ENCODE results near the gene TOP1.
"Not testable (repeated sequence)": the region's sequence is repeated elsewhere in the genome, so short reads cannot be mapped to it uniquely, and the experiment has no call there.

The TOP1 gene

GRCh38 chr20:41028359-41029149 lies at the start of gene TOP1:
Gene TOP1 (plus strand): TSS chr20:41028822. CDS start chr20:41029068, 246 bp downstream.
- DNase-seq (ENCODE audit: low read depth) = peak; percentile 100

DNA sequence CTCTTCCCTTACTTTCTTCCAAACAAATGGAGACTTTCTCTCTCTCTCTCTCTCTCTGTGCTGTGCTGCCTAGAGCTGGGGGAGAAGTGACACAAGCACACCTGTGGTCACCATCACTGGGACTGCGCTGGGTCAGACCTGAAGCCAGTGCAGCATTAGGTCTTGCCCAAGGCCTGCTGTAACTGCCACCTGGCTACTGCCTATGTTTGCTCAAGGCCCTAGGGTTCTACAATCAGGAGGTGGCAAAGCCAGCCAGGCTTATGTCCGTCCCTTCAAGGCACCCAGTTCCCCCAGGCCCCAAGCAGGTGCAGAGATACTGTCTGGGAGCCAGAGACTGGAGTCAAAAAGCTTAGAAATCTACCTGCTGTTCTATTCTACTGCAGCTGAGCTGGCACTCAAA lies 49.4 kb upstream of the TOP1 start:
- no peak for DNase-seq (ENCODE audit: low read depth)

DNA sequence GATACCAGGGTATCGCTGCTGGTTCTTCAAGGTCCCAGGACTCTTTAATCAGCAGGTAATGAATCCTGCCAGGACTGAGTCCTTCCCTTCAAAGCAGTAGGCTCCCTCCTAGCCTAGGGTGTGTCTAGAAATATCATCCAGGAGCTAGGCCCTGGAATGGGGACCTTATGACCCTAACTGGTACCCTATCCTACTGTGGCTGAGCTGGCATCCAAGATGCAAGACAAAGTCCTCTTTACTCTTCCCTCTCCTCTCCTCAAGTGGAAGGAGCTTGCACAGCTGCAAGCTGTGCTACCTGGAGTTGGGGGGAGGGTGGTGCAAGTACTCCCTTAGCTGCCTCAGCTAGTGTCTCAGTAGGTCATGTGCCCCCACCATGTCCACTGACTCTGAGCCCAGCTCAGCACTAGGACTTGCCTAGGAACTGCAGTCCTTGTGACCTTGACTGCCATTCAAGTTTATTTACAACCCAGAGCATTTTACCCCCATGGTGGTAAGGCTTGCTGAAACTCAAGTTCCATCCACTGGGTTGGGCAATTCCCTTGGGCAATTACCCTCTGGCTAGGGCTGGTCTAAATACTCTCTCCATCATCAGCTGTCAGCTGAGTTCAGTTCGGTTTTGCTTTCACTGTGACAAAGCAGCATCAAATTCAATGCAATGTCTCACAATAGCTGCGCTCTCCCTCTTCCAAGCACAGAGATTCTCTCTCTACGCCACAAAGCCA lies 48.4 kb upstream of the TOP1 start:
- DNase-seq (ENCODE audit: low read depth) = no peak

DNA sequence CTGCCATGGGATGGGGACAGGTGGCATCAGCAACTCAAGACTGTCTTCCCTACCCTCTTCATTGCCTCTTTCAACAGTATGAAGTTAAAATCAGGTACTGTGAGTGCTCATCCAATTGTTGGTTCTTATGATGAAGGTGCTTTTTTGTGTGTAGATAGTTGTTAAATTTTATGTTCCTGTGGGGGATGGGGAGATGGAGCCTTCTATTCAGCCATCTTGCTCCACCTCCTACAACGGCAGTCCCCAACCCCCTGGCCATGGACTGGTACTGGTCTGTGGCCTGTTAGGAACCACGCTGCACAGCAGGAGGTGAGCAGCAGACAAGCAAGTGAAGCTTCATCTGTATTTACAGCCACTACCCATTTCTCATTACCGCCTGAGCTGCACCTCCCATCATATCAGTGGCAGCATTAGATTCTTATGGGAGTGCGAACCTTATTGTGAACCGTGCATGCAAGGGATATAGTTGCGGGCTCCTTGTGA lies 47.8 kb upstream of the TOP1 start:
- DNase-seq (ENCODE audit: low read depth) = no peak

- DNase-seq (ENCODE audit: low read depth) = no peak
Observed at GRCh38 chr20:40982415-40983145, 46.0 kb upstream of the TOP1 start.

GRCh38 chr20:40983898-40984297 lies 44.7 kb upstream of the TOP1 start:
- DNase-seq (ENCODE audit: low read depth) = no peak

DNA sequence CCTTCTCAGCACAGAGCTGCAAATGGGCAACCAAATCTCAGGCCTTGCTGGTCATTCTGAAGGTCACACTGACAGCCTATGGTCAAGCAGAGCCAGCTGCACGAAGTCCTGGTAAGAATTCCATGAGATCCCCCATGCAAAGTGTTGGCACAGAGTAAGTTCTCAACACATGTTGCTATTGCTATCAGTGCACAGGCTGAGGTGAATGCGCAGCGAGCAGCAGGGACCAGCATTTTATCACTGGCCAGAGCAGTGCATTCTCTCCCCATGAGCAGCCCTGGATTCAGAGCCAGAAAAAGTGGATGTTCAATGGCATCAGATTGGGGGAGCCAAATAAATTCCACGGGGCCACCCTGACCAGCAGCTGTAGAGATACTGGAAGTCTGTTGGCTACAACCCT lies 44.1 kb upstream of the TOP1 start:
- DNase-seq (ENCODE audit: low read depth) = no peak

DNA sequence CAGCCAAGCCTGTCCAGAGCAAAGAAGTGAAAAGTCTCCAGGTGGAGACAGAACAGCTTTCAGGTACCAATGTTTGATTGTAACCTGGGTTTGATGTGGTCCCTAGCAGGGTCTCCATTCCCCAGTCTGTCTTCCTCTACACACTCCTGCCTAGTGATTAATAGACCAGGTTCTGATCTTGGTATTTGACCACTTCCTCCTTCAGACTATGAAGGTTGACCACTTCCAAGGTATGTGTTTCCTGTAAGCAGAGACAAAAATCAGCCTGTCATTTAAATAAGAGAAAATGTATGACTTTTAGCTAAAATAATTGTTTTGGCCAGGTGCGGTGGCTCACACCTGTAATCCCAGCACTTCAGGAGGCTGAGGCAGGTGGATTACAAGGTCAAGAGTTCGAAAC lies 41.8 kb upstream of the TOP1 start:
- no peak for DNase-seq (ENCODE audit: low read depth)

- peak; percentile 39 for DNase-seq (ENCODE audit: low read depth)
Observed at GRCh38 chr20:40990542-40991120, 38.0 kb upstream of the TOP1 start.

GRCh38 chr20:40991181-40991889 lies 37.3 kb upstream of the TOP1 start:
- no peak for DNase-seq (ENCODE audit: low read depth)

DNA sequence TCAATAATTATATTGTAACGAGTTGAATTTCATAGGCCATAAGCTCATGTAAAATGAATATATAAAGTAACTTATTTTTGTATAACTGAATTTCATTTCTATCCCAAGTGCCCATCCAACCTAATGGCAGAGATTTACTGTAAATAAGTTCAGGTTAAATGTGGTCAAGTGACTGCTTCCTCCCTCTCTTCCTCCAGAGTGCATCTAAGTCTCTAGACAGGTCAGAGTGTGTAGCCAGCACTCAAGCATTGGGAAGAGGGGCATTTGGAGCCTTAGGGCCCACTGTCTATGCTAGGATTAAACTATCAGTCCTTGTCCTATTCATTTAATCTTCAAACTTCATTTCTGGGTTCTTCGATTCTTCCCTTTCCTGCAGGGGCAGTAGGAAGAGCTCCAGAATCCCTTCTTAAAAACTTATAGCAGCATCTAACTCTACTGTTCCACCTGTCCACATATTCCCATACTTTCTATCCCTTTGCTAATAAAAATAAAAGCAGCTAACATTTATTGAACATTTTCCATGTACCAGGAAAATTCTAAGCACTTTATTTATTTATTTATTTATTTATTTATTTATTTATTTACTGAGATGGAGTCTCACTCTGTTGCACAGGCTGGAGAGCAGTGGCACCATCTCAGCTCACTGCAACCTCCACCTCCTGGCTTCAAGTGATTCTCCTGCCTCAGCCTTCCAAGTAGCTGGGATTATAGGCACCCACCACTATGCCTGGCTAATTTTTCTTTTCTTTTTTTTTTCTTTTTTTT lies 36.1 kb upstream of the TOP1 start:
- DNase-seq (ENCODE audit: low read depth) = no peak

DNA sequence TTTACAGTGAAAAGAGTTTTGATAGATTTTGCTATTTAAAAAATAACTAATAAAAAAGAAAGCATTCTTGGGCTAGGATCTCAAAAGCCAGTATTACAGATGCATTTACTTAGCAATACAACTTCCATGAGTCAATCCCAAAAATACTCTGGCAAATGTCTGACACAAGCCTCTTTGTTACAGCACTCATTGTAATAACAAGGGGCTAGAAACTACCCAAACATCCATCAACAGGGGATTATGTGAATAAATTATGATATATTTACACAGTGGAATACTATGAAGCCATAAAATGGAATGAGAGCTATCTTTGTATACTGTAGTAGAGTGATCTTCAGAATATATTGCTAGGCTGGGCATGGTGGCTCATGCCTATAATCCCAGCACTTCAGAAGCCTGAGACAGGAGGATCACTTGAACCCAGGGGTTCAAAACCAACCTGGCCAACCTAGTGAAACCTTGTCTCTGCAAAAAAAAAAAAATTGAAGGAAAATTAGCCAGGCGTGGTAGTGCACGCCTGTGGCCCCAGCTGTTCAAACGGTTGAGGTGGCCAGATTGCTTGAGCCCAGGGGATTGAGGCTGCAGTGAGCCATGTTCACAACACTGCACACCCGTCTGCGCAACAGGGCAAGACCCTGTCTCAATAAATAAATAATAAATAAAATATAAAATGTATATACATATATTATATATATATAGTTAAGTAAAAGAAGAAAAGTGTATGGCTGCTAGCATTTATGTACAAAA lies 34.7 kb upstream of the TOP1 start:
- no peak for DNase-seq (ENCODE audit: low read depth)

- DNase-seq (ENCODE audit: low read depth) = no peak
Observed at GRCh38 chr20:40996326-40996725, 32.3 kb upstream of the TOP1 start.

DNA sequence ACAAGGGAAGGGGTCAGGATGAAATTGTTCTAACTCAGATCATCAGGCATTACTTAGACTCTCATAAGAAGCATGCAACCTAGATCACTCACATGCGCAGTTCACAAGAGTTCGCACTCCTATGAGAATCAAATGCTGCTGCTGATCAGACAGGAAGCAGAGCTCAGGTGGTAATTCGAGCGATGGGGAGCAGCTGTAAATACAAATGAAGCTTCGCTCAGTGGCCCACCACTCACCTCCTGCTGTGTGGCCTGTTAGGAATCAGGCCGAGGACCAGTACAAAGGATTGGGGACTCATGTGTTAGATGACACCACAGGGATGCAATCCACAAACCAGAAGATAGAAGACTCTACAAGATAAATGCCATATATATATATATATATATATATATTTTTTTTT lies 31.5 kb upstream of the TOP1 start:
- no peak for DNase-seq (ENCODE audit: low read depth)

GRCh38 chr20:40999841-41000240 lies 28.8 kb upstream of the TOP1 start:
- no peak for DNase-seq (ENCODE audit: low read depth)

DNA sequence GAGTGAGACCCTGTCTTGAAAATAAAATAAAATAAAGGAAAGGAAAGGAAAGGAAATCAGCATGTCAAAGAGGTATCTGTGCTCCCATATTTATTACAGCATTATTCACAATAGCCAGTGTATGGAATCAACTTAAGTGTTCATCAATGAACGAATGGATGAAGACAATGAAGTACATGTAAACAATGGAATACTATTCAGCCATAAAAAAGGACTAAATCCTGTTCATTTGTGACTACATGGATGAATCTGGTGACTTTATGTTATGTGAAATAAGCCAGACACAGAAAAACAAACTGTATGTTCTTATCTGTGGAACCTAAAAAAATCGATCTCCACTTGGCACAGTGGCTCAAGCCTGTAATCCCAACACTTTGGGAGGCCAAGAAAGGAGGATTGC lies 28.0 kb upstream of the TOP1 start:
- no peak for DNase-seq (ENCODE audit: low read depth)

DNA sequence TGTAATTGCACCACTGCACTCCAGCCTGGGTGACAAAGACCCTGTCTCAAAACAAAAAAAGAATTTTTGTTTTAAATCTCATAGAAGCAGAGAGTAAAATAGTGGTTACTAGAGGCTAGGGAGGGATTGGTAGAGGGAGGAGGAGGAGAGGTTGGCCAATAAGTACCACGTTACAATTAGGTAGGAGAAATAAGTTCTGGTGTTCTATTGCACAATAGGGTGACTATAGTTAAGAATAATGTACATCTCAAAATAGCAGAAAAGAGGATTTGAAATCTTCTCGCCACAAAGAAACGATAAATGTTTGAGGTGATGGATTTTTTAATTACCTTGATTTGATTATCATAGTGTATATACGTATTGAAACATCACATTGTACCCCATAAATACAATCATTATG lies 27.1 kb upstream of the TOP1 start:
- no peak for DNase-seq (ENCODE audit: low read depth)

GRCh38 chr20:41002842-41003142 lies 25.8 kb upstream of the TOP1 start:
- DNase-seq (ENCODE audit: low read depth) = no peak

DNA sequence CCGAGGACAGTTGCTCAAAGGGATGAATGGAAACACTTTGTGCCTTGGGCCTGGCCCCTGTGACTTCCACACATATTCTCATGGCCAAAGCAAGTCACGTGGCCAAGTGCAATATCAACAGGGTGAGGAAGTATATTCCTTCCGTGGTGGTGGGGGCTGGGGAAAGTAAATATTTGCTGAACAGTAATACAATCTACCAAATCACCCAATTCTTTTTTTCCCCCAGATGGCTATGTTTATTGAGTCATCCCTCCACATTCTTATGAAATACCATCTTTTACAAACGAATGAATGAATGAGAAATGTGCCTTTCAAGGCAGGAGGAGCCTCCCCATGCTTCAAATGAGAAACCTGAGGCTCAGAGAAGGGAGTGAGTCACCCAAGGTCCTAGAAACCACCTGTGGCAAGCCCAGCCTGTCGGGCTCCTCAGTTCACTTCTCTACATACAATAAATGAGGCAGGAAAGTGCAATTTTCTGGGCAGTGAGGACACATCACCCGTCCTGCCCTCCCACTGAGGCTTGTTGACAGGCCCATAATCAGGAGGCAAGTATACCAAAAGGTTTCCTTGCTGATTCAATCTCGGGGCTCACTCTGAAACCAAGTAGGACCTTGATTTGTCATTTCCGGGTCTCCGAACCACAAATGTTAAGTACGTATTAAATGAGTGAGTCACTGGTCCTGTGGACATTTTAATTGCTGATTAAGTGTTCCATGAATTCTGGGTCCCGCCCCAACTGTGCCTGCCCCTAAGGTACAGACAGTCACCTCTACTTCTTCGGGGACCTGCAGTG lies 25.3 kb upstream of the TOP1 start:
- DNase-seq (ENCODE audit: low read depth) = peak; percentile 38

DNA sequence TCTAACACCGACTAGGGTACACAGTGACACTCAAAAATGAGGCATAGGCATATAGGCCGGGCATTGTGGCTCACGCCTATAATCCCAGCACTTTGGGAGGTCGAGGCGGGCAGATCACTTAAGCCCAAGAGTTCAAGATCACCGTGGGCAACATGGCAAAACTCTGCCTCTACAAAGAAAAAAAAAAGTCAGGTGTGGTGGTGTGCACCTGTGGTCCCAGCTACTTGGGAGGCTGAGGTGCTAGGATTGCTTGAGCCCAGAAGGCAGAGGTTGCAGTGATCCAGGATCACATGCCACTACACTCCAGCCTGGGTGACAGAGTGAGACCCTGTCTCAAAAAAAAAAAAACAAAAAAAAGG lies 24.7 kb upstream of the TOP1 start:
- not testable (repeated sequence) for DNase-seq (ENCODE audit: low read depth)

Measured in stimulated activated CD8-positive, alpha-beta memory T cell treated with anti-CD3 and anti-CD28 coated beads, Interleukin-12 subunit alpha, Interleukin-12 subunit beta, amount 100 ng/mL, for 1 hour (primary cell).